HG02943 (cell line): Measurements from ENCODE around the gene SSUH2.
"Not testable (repeated sequence)": the region's sequence is repeated elsewhere in the genome, so short reads cannot be mapped to it uniquely, and the experiment has no call there.

Experiments used
- ATAC-seq: cut with Tn5 transposase; IDR thresholded peaks from one replicate; pipeline ENCODE4 v1.9.1; 2021; ENCODE audit warnings: mild to moderate bottlenecking, low read depth, moderate library complexity; ENCODE audit not compliant: unreplicated experiment

The SSUH2 gene

DNA sequence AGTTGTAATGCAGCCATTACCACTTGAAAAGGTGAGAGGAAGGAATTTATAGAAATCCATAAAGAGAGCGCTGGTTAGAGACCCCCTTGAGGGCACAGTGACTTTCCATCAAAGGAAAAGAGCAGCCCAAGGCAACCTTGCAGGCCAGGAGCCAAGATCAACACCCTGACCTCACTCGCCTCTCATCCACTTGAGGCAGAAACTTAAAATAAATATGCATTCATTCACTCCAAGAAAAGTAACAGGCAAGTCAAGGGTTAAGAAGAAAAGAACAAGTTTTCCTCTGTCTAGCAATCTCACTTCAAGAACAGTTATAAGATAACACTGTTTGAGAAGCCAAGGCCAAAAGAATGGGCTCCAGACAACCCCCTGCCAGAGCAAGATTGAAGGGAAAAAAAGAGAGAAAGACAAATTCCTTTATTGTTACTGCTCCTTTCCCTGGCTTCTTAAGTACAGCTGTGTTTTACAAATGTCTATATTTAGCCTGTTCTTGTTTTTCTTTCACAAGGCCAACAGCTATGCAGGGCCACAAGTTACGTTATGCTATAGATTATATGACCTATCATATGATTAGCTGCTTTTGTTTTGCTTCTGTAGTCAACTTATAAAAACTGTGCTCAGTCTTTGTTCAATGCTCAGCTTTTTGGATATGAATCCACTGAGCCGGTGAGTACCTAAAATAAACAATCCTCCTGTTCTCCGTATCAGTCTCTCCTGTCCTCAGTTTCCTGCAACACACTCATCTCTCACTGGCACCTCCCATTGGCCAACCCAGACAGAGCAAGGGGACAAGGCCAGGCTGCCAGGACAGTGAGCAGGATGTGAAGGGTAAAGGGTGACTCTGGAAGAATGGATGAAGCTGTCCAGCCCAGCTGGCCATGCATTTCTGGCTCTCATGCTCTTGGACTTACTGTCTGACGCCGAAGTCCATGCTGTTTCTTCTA, 15.8 kb upstream of the SSUH2 start:
- no peak for ATAC-seq

DNA sequence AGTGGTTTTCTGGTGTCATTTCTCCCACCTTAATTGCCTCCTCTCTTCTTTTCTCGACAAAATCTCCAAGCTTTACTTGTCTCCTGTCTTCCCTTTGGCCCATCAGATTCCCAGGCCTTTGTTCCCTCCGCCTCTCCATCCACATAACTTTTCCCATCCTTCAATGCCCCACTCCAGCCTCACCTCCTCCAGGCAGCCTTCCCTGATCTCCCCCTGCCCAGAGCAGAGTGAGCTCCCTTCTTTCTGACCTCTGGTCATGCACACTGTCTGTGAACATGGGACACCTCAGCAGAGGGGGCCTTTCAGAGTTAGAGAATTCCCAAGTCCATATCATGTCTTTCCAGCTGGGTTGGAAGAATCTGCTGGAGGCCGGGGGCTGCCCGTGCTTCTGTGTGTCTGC, 14.6 kb upstream of the SSUH2 start:
- ATAC-seq: no peak

DNA sequence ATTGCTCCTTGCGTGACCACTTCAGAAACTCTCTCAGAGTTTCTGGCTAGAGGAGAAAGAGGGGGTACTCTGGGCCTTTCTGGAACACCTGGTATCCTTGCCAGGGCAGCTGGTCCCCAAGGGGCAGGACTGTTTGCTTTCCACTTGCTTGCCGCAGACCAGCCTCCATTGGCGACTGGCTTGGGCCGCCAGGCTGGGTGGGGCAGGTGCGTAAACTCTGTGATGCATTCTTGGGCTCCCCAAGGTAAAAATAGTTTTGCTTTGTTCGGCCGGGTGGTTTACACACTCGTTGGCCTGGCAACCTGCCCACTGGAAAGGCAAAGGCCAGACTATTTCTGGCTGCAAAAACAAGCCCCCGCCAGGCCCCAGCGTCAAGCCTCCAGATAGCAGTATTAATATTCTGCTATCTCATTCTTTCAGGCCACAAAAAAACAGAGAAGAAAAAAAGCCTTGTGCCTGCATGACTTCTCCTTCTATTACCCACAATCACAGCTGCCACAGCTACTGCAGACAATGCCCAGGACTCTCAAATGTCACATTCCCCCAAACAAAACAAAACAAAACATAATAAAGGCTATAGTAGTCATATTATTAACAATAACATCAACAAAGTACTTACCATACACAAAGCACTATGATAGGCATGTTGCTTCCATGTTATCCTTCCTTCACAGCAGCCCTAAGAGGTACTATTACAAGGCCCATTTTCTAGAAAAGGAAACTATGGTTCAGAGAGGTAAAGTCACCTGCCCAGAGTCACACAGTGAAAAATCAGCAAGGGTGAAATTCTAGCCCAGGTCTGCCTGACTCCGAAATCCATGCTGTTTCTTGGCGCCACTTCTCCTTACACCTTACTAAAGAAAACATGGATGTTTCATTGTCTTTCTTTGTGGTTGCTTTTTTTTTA, 14.0 kb upstream of the SSUH2 start:
- ATAC-seq: peak; percentile 88

DNA sequence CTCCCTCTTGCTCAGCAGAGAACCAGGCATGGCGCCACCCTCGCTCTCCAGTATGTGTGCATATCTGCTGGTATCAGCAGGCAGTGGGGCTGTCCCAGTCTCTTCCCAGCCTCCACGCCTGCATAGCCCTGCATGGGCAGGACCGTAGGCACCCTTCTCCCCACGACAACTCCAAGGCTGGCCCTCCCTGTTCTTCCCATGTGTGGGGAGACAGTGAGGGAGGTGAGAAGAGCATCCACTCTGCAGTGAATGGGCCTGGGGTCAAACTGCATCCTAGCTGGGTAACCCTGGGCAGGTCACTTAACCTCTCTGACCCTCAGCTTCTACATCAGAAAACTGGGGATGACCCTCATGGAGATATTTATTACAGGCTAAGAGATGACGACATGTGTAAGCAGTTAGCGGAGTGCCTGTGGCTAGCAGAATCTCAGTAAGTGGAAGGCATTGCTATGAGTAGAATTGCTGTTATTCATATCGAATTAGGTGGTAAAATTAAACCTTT, 13.3 kb upstream of the SSUH2 start:
- ATAC-seq: peak; percentile 27

DNA sequence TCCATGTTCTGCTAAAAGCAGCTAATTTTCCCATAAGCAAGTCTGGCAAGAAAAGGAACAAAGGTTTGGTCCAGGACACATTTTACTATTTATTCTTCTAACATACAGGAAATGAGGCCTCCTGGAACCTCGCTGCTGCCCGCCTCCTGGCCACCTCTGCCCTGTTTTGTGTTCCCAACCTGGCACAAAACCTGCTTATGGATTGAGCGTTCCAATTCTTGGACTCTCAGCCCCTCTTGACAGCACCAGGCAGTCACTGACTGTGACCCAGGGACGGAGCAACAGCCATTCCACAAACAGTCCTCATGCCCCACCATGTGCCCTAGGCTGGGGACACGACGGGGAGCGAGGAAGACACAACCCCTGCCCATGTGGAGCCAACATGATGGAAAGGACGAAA, 11.6 kb upstream of the SSUH2 start:
- no peak for ATAC-seq

DNA sequence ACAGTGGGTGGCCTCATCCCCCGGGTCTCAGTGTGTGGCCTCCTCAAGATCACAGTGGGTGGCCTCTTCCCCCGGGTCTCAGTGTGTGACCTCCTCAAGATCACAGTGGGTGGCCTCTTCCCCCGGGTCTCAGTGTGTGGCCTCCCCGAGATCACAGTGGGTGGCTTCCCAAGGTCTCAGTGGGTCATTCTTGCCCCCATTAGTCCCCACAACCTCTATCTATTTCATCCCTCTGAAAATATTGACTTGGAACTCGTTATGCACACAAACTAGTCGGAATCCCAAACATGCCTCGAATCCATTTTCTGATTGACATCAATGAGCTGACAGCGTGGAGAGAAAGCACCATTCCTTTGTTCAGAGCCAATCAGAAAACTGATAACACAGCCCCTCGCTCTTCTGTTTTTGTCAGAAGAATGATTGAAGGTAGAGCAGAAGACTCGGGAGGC, 10.8 kb upstream of the SSUH2 start:
- no peak for ATAC-seq

DNA sequence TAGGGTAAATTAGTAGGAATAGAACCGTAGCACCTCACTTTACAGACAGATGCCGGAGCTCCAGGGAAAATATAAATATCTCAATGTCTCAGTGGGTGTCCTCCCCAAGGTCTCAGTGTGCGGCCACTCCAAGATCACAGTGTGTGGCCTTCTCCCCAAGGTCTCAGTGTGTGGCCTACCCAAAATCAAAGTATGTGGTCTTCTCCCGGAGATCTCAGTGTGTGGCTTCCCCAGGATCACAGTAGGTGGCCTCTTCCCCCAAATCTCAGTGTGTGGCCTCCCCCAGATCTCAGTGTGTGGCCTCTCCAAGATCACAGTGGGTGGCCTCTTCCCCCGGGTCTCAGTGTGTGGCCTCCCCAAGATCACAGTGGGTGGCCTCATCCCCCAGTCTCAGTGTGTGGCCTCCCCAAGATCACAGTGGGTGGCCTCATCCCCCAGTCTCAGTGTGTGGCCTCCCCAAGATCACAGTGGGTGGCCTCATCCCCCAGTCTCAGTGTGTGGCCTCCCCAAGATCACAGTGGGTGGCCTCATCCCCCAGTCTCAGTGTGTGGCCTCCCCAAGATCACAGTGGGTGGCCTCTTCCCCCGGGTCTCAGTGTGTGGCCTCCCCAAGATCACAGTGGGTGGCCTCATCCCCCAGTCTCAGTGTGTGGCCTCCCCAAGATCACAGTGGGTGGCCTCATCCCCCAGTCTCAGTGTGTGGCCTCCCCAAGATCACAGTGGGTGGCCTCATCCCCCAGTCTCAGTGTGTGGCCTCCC, 10.2 kb upstream of the SSUH2 start:
- not testable (repeated sequence) for ATAC-seq

DNA sequence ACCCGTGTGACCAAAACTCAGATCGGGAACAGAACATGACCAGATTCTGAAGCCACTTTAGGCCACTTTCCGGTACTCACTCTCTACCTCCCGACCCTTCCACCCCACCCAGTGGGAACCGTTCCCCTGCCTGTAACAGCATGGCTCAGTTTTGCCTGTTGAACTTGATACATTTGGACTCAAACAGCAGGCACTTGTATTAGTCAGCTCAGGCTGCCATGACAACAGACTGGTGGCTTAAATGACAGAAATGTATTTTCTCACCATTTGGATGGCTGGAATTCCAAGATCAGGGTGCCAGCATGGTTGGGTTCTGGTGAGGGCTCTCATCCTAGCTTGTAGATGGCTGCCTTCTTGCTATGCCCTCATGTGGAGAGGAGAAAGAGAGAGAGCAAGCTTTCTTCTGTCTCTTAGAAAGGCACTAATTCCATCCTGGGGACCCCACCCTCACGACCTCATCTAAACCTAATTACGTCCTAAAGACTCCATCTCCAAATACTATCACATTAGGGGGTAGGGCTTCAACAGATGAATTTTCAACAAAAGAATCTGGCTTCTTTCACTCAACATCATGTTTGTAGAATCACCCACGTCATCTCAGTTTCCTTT, 9.3 kb upstream of the SSUH2 start:
- ATAC-seq: no peak

DNA sequence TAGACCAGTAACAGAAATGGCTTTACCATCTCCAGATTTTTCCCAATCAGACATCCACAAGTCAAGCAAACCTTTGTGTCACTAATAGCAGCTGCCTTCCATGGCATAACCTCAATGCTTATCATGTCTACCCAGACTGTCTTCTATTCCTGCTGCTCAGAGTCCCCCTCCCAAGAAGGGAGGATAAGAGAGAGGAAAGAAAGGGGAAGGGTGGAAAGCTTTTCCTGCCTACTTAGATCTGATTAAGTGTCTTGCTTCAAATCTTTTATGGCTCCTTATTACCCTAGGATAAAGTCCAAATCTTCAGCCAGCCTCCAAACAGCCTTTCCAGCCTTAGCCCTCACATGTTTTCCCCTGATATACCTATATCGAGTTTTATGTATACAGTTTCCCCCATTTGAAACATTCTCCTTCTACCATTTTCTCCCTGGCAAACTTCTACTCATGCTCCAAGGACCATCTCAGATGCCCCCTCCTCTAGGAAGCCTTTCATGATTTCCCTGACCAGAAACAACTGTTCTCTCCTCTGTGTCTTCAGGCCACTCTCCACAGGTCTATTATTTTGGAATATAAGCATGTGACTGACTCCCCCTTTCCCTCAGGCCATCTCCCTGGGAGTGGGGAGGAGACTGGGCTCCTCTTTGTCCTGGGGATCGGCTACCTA, 7.9 kb upstream of the SSUH2 start:
- no peak for ATAC-seq

DNA sequence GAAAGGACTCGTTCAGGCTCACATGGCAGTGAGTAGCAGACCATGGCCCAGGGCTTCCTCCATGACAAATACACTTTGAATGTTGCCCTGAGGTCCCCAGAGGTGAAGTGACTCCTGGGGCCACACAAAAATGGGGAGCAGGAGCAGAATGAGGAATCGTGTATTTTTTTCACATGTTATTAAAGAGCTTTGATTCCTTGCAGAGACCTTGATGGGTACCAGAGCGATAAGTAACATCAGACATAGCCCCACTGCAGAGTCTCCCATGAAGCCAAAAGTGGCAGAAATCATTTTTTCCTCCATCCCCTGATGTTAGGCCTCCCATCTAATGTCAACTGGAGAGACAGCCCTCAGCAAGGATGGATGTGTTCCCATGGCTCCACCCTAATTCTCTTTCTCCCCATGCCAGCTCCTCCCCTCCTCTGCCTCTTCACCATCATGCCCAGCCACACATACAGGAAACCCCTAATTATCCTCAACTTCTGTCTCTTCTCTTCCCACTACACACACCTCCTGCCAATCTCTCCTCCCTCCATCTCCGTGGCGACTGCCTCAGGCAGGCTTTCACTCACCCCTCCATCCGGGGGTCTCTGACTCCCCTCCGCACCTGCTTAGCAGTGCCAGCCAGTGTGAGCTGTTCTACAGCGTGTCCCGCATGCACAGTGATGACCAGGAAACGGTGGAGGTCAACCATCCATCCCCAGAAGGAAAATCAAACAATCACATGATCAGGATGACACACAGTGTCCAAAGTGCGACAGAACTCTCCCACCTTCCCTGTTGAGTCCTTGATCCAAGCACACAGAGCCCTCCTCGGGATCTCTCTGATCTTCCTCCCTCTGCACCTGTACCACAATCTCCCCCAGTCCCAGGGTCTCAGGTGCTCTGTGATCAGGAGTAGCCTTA, 7.1 kb upstream of the SSUH2 start:
- ATAC-seq: no peak

DNA sequence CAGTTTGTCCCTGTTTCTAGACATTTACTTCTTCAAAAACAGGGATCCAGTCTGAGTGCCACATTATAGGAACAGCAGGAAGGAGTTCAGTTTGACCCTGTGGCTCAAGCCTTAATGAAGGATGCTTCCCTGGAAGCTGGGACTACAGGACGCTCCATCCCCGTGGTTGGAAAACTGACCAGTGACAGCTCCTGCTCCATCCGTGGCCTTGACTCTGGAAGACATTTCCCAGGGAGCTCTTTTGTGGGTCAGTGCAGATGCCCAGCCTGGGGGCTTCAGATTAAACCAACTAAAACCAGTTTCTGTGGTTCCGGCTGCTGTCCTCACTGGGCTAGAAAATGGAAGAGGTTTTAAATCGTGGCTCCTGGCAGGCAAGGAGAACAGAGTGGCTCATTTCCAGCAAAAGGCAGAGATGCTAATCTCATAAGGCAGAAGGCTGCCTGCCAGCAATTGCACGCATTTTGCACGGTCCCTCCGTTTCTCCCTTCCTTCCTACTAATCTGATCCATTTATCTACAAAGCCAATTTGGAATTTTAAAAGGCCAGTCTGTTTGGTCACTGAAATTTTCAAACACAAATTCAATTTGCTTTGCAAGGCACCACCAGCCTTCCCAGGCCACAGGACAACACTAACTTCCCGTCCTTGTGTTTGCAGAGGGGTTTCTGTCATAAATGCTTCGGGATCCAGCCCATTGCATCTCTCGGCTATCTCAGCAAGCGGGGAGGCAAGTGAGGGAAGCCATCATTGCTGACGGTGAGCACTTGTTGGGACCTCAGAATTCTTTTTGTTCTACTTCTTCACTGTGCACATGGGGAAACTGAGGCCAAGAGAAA, 6.2 kb upstream of the SSUH2 start:
- no peak for ATAC-seq

DNA sequence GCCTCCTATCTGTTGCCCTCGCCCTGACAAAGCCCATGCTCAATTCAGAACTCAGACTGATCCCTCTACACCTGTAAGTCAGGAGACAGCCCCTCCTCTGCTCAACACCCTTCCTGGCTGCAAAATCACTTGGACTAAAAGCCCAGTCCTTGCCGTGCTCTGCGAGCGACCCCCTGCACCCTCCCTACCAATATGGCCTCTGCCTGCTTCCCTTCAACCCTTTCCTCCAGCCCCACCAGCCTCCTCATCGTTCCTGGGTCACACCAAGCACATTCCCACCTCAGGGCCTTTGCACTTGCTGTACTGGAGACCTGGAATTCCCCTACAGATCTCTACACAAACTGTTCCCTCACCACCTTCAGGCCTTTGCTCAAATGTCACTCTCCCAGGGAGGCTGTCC, 5.2 kb upstream of the SSUH2 start:
- no peak for ATAC-seq

DNA sequence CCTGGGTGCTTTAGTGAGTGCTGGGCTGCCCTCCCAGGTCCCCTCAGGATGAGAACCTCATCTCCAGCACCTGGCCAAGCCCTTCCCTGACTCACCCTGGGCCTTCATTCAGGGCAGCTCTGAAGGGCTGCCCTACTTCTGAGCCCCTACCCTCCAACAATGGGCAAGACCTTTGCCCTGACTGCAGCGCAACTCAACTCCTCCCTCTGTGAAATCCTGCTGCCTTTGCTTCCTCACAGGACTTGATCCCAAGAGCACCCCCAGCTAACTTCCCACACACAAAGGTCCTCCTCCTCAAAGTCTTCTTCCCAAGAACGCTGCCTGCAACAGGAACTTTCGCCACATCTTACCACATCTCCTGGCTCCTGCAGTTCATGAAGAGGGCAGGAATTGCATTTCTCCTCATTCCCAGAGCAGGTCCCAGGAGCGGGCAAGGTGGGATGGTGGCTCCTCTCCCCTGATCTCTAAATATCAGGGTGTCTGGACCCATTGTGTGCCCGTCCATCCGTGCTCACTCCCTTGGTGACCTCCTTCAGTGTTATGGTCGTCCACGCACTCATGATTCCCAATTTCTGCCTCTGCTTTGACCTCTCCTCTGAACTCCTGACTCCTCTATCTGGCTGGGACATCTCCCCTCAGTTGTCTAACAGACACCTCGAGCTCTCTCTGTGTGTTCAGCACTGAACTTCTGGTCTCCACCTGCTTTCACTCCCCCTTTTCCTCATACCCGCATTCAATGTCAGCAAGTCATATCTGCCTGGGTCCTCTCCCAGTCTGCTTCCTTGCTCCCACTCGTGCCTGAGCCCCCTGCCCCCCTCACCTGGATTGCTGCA, 4.5 kb upstream of the SSUH2 start:
- no peak for ATAC-seq

DNA sequence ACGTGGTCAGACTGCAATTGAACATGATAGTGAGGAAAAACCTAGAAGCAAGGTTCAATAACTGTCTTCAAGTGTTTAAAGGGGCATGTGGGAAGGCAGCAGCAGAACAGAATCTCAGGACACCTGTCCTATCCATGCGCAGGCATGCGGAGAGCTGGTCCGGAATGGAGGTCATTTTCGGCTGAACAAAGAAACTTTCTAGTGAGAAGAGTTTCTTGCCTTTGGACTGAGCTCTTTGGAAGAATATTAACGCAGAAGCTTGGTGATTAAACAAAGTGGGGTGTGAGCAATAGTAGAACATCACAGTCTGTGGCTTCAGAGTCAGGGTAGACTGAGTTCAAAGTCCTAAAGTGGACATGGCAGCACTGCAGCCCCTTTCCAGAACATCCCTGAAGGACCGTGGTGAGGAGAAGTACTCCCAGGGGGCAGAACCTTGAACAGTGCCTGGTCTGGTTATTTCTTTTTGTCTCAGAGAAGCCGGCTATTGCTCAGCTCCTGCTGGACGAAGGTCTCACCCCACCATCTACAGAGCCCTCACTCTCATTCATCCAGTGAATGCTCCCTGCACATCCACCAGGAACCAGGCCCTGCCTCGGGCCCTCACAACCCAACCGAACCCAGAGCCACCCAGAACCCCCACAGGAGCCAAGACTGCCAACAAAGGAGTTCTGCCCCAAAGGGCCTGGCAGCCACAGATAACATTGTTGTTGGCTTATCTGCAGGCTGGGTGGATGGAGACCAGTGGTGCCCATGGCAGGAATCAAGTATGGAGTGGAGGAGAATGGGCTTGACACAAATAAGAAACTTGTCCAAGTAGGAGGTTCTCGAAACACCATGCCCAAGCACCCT, 2.8 kb upstream of the SSUH2 start:
- ATAC-seq: no peak

DNA sequence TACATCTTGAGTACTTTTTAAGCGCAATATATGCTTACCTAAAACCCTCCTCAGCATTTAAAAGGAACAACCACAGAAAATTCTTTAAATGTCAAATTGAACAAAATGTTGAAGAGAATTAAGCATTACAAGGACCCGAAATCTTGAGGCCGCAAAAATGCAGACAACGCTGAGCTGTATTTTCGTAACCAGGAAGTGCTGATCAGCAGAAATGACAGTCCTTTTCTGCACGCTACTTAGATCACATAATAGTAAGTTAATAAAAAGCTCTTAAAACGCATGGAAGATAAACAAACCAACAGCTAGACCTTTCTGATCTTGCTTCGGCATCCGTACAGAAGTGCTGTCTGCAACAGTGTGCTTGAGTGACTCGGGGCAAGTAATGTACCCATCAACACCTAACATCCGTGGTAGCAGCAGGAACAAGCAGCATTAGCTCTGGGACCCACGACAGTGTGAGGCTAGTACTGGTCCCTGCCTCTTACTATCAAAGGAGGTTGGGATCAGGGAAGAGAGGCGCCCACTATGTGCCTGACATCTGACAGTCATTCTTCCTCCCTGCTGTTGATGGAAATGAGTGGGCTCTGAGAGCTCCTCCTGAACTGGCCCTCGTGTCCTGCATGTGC, 1.8 kb upstream of the SSUH2 start:
- ATAC-seq: no peak
